CD14-positive monocyte (primary cell): ENCODE results near the gene OSBPL9. TPM values are rescaled to one million over a fixed set of nuclear protein-coding genes. Genes with fewer than 3 reads are reported as not detected.

ENCODE experiments used
- DNase-seq, 3 donors: peaks; one replicate each; pipeline ENCODE4 v3.0.0-alpha.2; 2011 to 2022
- H2AFZ ChIP-seq: 2 replicates; pipeline ENCODE4 v1.6.0; 2012; ENCODE audit warnings: mild to moderate bottlenecking, low read depth, low read length, inconsistent platforms; ENCODE audit not compliant: insufficient read depth, poor library complexity, severe bottlenecking
- H3K27ac ChIP-seq, 2 donors: 1 replicate in 1 of 2; 2 replicates in 1 of 2; pipeline ENCODE4 v1.5.1; 2012 to 2013; ENCODE audit warnings: low read length in 2 of 2, control low read depth in 1 of 2, inconsistent platforms in 1 of 2, low read depth in 1 of 2, mild to moderate bottlenecking in 1 of 2
- H3K27me3 ChIP-seq, 2 donors: one replicate each; pipeline versions ENCODE4 v1.6.0 to v1.6.1; 2011 to 2013; ENCODE audit warnings: low read length in 2 of 2; ENCODE audit not compliant: control insufficient read depth in 2 of 2, insufficient read depth in 2 of 2
- H3K36me3 ChIP-seq, 2 donors: replicated peaks in 1 of 2; 1 replicate in 1 of 2; 2 replicates in 1 of 2; pipeline versions ENCODE4 v1.5.1 to v1.6.1; 2012 to 2013; ENCODE audit warnings: low read length in 2 of 2, control low read depth in 1 of 2, inconsistent platforms in 1 of 2, mild to moderate bottlenecking in 1 of 2; ENCODE audit not compliant: insufficient read depth in 2 of 2, control insufficient read depth in 1 of 2
- H3K4me1 ChIP-seq, 2 donors: 1 replicate in 1 of 2; 2 replicates in 1 of 2; pipeline versions ENCODE4 v1.5.1 to v1.6.1; 2012 to 2013; ENCODE audit warnings: low read length in 2 of 2, control low read depth in 1 of 2, inconsistent platforms in 1 of 2, mild to moderate bottlenecking in 1 of 2, moderate library complexity in 1 of 2; ENCODE audit not compliant: insufficient read depth in 2 of 2, control insufficient read depth in 1 of 2
- H3K4me2 ChIP-seq: replicated peaks from 2 replicates; pipeline ENCODE3; 2012; ENCODE audit warnings: low read length, moderate library complexity, mild to moderate bottlenecking; ENCODE audit not compliant: poor library complexity, severe bottlenecking; ENCODE audit errors: extremely low read depth
- H3K4me3 ChIP-seq, 3 experiments: fragments of 200-600 bp in 1 of 3; sonication (generic) in 1 of 3; replicated peaks in 1 of 3; 1 replicate in 2 of 3; 2 replicates in 1 of 3; pipeline ENCODE4 v1.5.1; 2011 to 2013; ENCODE audit warnings: low read length in 3 of 3, mild to moderate bottlenecking in 3 of 3, control low read depth in 2 of 3, low read depth in 2 of 3, inconsistent platforms in 1 of 3, moderate library complexity in 1 of 3
- H3K79me2 ChIP-seq: 2 replicates; pipeline ENCODE4 v1.6.0; 2012; ENCODE audit warnings: mild to moderate bottlenecking, control low read depth, inconsistent platforms, low read length, moderate library complexity; ENCODE audit not compliant: insufficient read depth
- H3K9ac ChIP-seq: 2 replicates; pipeline ENCODE4 v1.6.0; 2017; ENCODE audit warnings: low read length, mild to moderate bottlenecking; ENCODE audit not compliant: insufficient read depth, poor library complexity, severe bottlenecking
- H3K9me3 ChIP-seq, 2 donors: replicated peaks in 1 of 2; 1 replicate in 1 of 2; 2 replicates in 1 of 2; pipeline versions ENCODE4 v1.5.1 to v1.6.1; 2012 to 2013; ENCODE audit warnings: low read length in 2 of 2, control low read depth in 1 of 2; ENCODE audit not compliant: control insufficient read depth in 1 of 2, insufficient read depth in 1 of 2
- H4K20me1 ChIP-seq: 2 replicates; pipeline ENCODE4 v1.6.0; 2012; ENCODE audit warnings: mild to moderate bottlenecking, low read length, control low read depth, moderate library complexity; ENCODE audit not compliant: insufficient read depth
- H3K27ac Mint-ChIP-seq, 7 donors: one replicate each; pipeline ENCODE4 v1.8.0; 2020; ENCODE audit warnings: mild to moderate bottlenecking in 7 of 7, mixed read lengths in 7 of 7, moderate library complexity in 6 of 7, inconsistent platforms in 2 of 7
- H3K27me3 Mint-ChIP-seq, 3 donors: one replicate each; pipeline ENCODE4 v1.8.0; 2021 to 2022; ENCODE audit warnings: low read depth in 3 of 3, mild to moderate bottlenecking in 3 of 3, mixed read lengths in 3 of 3, moderate library complexity in 3 of 3, inconsistent platforms in 1 of 3
- H3K36me3 Mint-ChIP-seq, 2 donors: one replicate each; pipeline ENCODE4 v1.8.0; 2020; ENCODE audit warnings: mixed read lengths in 2 of 2, inconsistent platforms in 1 of 2, mild to moderate bottlenecking in 1 of 2
- H3K4me1 Mint-ChIP-seq: one replicate; pipeline ENCODE4 v1.8.0; 2020; ENCODE audit warnings: mild to moderate bottlenecking, mixed read lengths
- H3K4me3 Mint-ChIP-seq, 2 donors: one replicate each; pipeline ENCODE4 v1.8.0; 2020; ENCODE audit warnings: mild to moderate bottlenecking in 2 of 2, mixed read lengths in 2 of 2, moderate library complexity in 1 of 2
- H3K9me3 Mint-ChIP-seq, 7 donors: one replicate each; pipeline ENCODE4 v1.8.0; 2020 to 2022; ENCODE audit warnings: mixed read lengths in 7 of 7, mild to moderate bottlenecking in 6 of 7, moderate library complexity in 6 of 7, inconsistent platforms in 2 of 7
- CTCF ChIP-seq: fragments of 200-600 bp; IDR thresholded peaks from one replicate; pipeline ENCODE4 v1.8.0; 2022; ENCODE audit warnings: antibody characterized with exemption, mild to moderate bottlenecking
- WGBS: methylation state at CpG from one replicate; pipeline ENCODE4 v1.1.5; 2013; ENCODE audit warnings: missing lambda C conversion rate; ENCODE audit not compliant: insufficient coverage; 5-methylcytosine and 5-hydroxymethylcytosine counted together
- intact Hi-C, 2 donors: fragments of 100-400 bp; cut with micrococcal nuclease; formaldehyde crosslinking; loops; one replicate each; pipeline versions ENCODE4 v1.15.0 to v1.15.1; 2023
- polyA plus RNA-seq, 3 donors: library from polyadenylated mRNA; depleted of rRNA in 1 of 3; unstranded in 2 of 3; stranded (reverse) in 1 of 3; fragments of 300-500 nt in 2 of 3; fragments of >200 nt in 1 of 3; fragmentation: Illumina TruSeq in 2 of 3; gene quantifications; 1 replicate in 2 of 3; 2 replicates in 1 of 3; pipeline ENCODE4 v1.2.3, GENCODE V29; 2012 to 2021

OSBPL9 gene
- polyA plus RNA-seq, 3 donors: 22.2 to 41.4 (median 31.3) TPM

- Histone ChIP-seq H3K27ac (no peak overlapping the region), H3K9ac (no peak overlapping the region), H2AFZ (no peak overlapping the region), H3K4me1 (no peaks in the 10 kb centered on the region), H3K4me2 (no peak overlapping the region), H3K36me3 (peaks cover 82 to 97% of the 10 kb centered on the region in 2 donors), H3K27me3 (no peaks in the 10 kb centered on the region), H3K4me3 (no peak overlapping the region), H3K79me2 (no peaks in the 10 kb centered on the region), H4K20me1 (no peaks in the 10 kb centered on the region), H3K9me3 (no peaks in the 10 kb centered on the region)
- Mint-ChIP-seq H3K27ac (no peak overlapping the region), H3K9me3 (no peaks in the 10 kb centered on the region), H3K36me3 (peaks cover 72 to 81% of the 10 kb centered on the region in 2 donors), H3K27me3 (no peaks in the 10 kb centered on the region), H3K4me1 (no peaks in the 10 kb centered on the region), H3K4me3 (no peak overlapping the region)
- no peak for DNase-seq
- no peak for TF ChIP-seq CTCF
- WGBS: no CpG with 5 or more reads among the region's 1 CpG
- intact Hi-C loops: no loop called here
These were observed 202.9 kb downstream of the OSBPL9 start for GRCh38 chr1:51819810-51820209.

GRCh38 chr1:51829058-51829457 lies 212.2 kb downstream of the OSBPL9 start:
- no peak overlapping the region for H3K4me3 ChIP-seq
- H3K4me2 ChIP-seq: no peak overlapping the region
- Mint-ChIP-seq H3K4me1 (no peaks in the 10 kb centered on the region), H3K4me3 (no peak overlapping the region), H3K36me3 (peaks cover 60 to 76% of the 10 kb centered on the region in 2 donors), H3K27me3 (no peaks in the 10 kb centered on the region), H3K9me3 (peaks cover 0 to 3% (median 0%) of the 10 kb centered on the region in 7 donors), H3K27ac (no peak overlapping the region)
- H3K9ac ChIP-seq: no peak overlapping the region
- no peak for DNase-seq
- H3K9me3 ChIP-seq: no peaks in the 10 kb centered on the region
- H3K36me3 ChIP-seq: peaks cover 76 to 91% of the 10 kb centered on the region in 2 donors
- H3K4me1 ChIP-seq: no peaks in the 10 kb centered on the region
- no peaks in the 10 kb centered on the region for H3K79me2 ChIP-seq
- H3K27me3 ChIP-seq: no peaks in the 10 kb centered on the region
- 100% methylated on average over 1 of the region's 2 CpGs for WGBS
- TF ChIP-seq CTCF: no peak
- no peak overlapping the region for H2AFZ ChIP-seq
- no peak overlapping the region for H3K27ac ChIP-seq
- no peaks in the 10 kb centered on the region for H4K20me1 ChIP-seq
- intact Hi-C loops: no loop called here
